HepG2 (cell line): ENCODE data around the gene SLCO4A1. TPM values are rescaled to one million over a fixed set of nuclear protein-coding genes. Genes with fewer than 3 reads are reported as not detected.

Source experiments
- CBX2 ChIP-seq, 2 experiments: fragments of 200-600 bp in 1 of 2; sonication (generic); formaldehyde crosslinking in 1 of 2; IDR thresholded peaks; 2 replicates each; pipeline versions ENCODE4 v1.7.0 to v1.8.1; 2018 to 2022; ENCODE audit warnings: low read depth in 2 of 2, low read length in 1 of 2, mild to moderate bottlenecking in 1 of 2, missing genetic modification reagents in 1 of 2
- CERS6 ChIP-seq: sonication (generic); formaldehyde crosslinking; IDR thresholded peaks from 2 replicates; pipeline ENCODE4 v1.5.0; 2020; ENCODE audit warnings: missing genetic modification reagents
- CREB3 ChIP-seq: sonication (generic); formaldehyde crosslinking; IDR thresholded peaks from 2 replicates; pipeline ENCODE4 v1.5.0; 2020; ENCODE audit warnings: missing genetic modification reagents
- CREBL2 ChIP-seq: sonication (generic); formaldehyde crosslinking; IDR thresholded peaks from 2 replicates; pipeline ENCODE4 v1.8.1; 2023; ENCODE audit warnings: missing genetic modification reagents, mild to moderate bottlenecking, borderline replicate concordance
- CTCF ChIP-seq: sonication (generic); formaldehyde crosslinking; IDR thresholded peaks from 2 replicates; pipeline ENCODE4 v1.5.0; 2020; ENCODE audit warnings: mild to moderate bottlenecking, missing genetic modification reagents, moderate library complexity
- DNMT1 ChIP-seq: sonication (generic); formaldehyde crosslinking; IDR thresholded peaks from 2 replicates; pipeline ENCODE4 v1.5.1; 2020; ENCODE audit warnings: mild to moderate bottlenecking, missing genetic modification reagents
- ESRRA ChIP-seq: sonication (generic); formaldehyde crosslinking; IDR thresholded peaks from 2 replicates; pipeline ENCODE4 v1.5.1; 2020; ENCODE audit warnings: mild to moderate bottlenecking, low read depth, missing genetic modification reagents
- KLF12 ChIP-seq: sonication (generic); formaldehyde crosslinking; IDR thresholded peaks from 2 replicates; pipeline ENCODE4 v1.4.0; 2020; ENCODE audit warnings: missing genetic modification reagents, borderline replicate concordance
- MATR3 ChIP-seq: sonication (generic); formaldehyde crosslinking; IDR thresholded peaks from 2 replicates; pipeline ENCODE4 v1.4.0; 2020; ENCODE audit warnings: missing genetic modification reagents
- NFIC ChIP-seq: IDR thresholded peaks from 2 replicates; pipeline ENCODE4 v1.6.1; 2012; ENCODE audit warnings: mild to moderate bottlenecking, low read length, inconsistent platforms
- SMAD1 ChIP-seq: sonication (generic); formaldehyde crosslinking; IDR thresholded peaks from 2 replicates; pipeline ENCODE4 v1.4.0; 2020; ENCODE audit warnings: missing genetic modification reagents, low read depth, mild to moderate bottlenecking, borderline replicate concordance
- TP53 ChIP-seq: sonication (generic); formaldehyde crosslinking; conservative IDR thresholded peaks from 2 replicates; pipeline ENCODE4 v1.4.0; 2020; ENCODE audit warnings: missing genetic modification reagents
- UBTF ChIP-seq: sonication (generic); formaldehyde crosslinking; IDR thresholded peaks from 2 replicates; pipeline ENCODE4 v1.4.0; 2020; ENCODE audit warnings: mild to moderate bottlenecking, missing genetic modification reagents
- ZBTB43 ChIP-seq: sonication (generic); formaldehyde crosslinking; conservative IDR thresholded peaks from 2 replicates; pipeline ENCODE4 v1.4.0; 2020; ENCODE audit warnings: missing genetic modification reagents
- ZFP41 ChIP-seq: sonication (generic); formaldehyde crosslinking; IDR thresholded peaks from 2 replicates; pipeline ENCODE4 v1.4.0; 2020; ENCODE audit warnings: mild to moderate bottlenecking, missing genetic modification reagents, borderline replicate concordance
- ZNF121 ChIP-seq: sonication (generic); formaldehyde crosslinking; IDR thresholded peaks from 2 replicates; pipeline ENCODE4 v1.5.0; 2020; ENCODE audit warnings: mild to moderate bottlenecking, missing genetic modification reagents
- ZNF556 ChIP-seq: sonication (generic); formaldehyde crosslinking; IDR thresholded peaks from 2 replicates; pipeline ENCODE4 v1.4.0; 2020; ENCODE audit warnings: mild to moderate bottlenecking, missing genetic modification reagents, borderline replicate concordance
- ZNF766 ChIP-seq: sonication (generic); formaldehyde crosslinking; IDR thresholded peaks from 2 replicates; pipeline ENCODE4 v1.5.0; 2020; ENCODE audit warnings: missing genetic modification reagents, borderline replicate concordance
- ZNF850 ChIP-seq: sonication (generic); formaldehyde crosslinking; conservative IDR thresholded peaks from 2 replicates; pipeline ENCODE4 v1.9.0; 2021; ENCODE audit warnings: mild to moderate bottlenecking, missing genetic modification reagents
- ZSCAN30 ChIP-seq: sonication (generic); formaldehyde crosslinking; IDR thresholded peaks from 2 replicates; pipeline ENCODE4 v1.5.0; 2020; ENCODE audit warnings: mild to moderate bottlenecking, missing genetic modification reagents
- polyA plus RNA-seq, 8 experiments: library from polyadenylated mRNA; depleted of rRNA in 3 of 8; stranded (reverse) in 7 of 8; unstranded in 1 of 8; fragments of >200 nt; fragmentation: Illumina TruSeq in 4 of 8; extraction: Trizol in 4 of 8; gene quantifications; 2 replicates each; pipeline versions ENCODE4 v1.2.1 to v1.2.3, GENCODE V29; 2011 to 2016; ENCODE audit warnings: low read depth in 4 of 8, missing spikeins in 1 of 8, mixed read lengths in 1 of 8; ENCODE audit not compliant: insufficient read depth in 1 of 8
- total RNA-seq, 5 experiments: library from RNA; depleted of rRNA; stranded (reverse); fragments of >200 nt; fragmentation: Illumina TruSeq; extraction: Trizol; gene quantifications; 2 replicates each; pipeline ENCODE4 v1.2.3, GENCODE V29; 2016; ENCODE audit warnings: low read depth in 1 of 5

The SLCO4A1 gene
- total and polyA plus RNA-seq, 2 of the 13 experiments (the other 11 are each of a cell fraction or from before 2014, with no cell fraction given): 55.5 to 112 TPM

GRCh38 chr20:62623488-62624324, 18.6 kb upstream of the SLCO4A1 start (continued):
- no peak for TF ChIP-seq ZNF850
- TF ChIP-seq ZNF121: peak; percentile 99
- peak; percentile 93 for TF ChIP-seq UBTF (CRISPR knock-in tag)
- peak; percentile 65; the same call in 1 of the 2 replicates for TF ChIP-seq CERS6 (CRISPR knock-in tag)
- TF ChIP-seq TP53 (CRISPR knock-in tag): peak; percentile 82
- TF ChIP-seq SMAD1 (CRISPR knock-in tag): peak; percentile 95; the same call in 1 of the 2 replicates
- TF ChIP-seq ZNF556 (CRISPR knock-in tag): peak; percentile 96; the same call in 1 of the 2 replicates
- peak; percentile 48; the same call in 1 of the 2 replicates for TF ChIP-seq ZNF766
- TF ChIP-seq CREBL2 (CRISPR knock-in tag): no peak; the same call in 1 of the 2 replicates
- TF ChIP-seq MATR3 (CRISPR knock-in tag): no peak
- TF ChIP-seq CTCF (CRISPR knock-in tag): peak; percentile 6; the same call in 1 of the 2 replicates
- no peak for TF ChIP-seq NFIC
- peak; percentile 99 for TF ChIP-seq KLF12 (CRISPR knock-in tag)
- no peak for TF ChIP-seq CBX2 (IDR thresholded peaks at IDR 0.05; ENCODE audit: low read depth, low read length)
- peak; percentile 95; the same call in 1 of the 2 replicates for TF ChIP-seq CBX2 (CRISPR knock-in tag; IDR thresholded peaks at IDR 0.05; ENCODE audit: low read depth)
- peak; percentile 94 for TF ChIP-seq ESRRA (CRISPR knock-in tag)
- TF ChIP-seq ZSCAN30 (CRISPR knock-in tag): no peak
- no peak; the same call in 1 of the 2 replicates for TF ChIP-seq CREB3 (CRISPR knock-in tag)
- TF ChIP-seq DNMT1 (CRISPR knock-in tag): no peak
- peak; percentile 89 for TF ChIP-seq ZBTB43
- no peak for TF ChIP-seq ZFP41 (CRISPR knock-in tag)
